Tibial nerve (tissue), 4 donors: ENCODE measurements around the gene ASB8. TPM values are rescaled to one million over a fixed set of nuclear protein-coding genes. Genes with fewer than 3 reads are reported as not detected.

Experiments used
- DNase-seq, 2 donors: peaks; one replicate each; pipeline ENCODE4 v3.0.0-alpha.2; 2019; ENCODE audit warnings: low spot score in 2 of 2
- H3K27ac ChIP-seq, 4 donors: fragments of 200-600 bp; sonication (generic) in 3 of 4; one replicate each; pipeline ENCODE4 v1.5.1; 2017 to 2019; ENCODE audit warnings: mild to moderate bottlenecking in 1 of 4
- H3K27me3 ChIP-seq, 2 donors: fragments of 200-600 bp; sonication (generic) in 1 of 2; one replicate each; pipeline versions ENCODE4 v1.5.1 to v1.6.0; 2017 to 2019
- H3K36me3 ChIP-seq, 3 donors: fragments of 200-600 bp; sonication (generic); one replicate each; pipeline ENCODE4 v1.5.1; 2018 to 2019
- H3K4me1 ChIP-seq, 4 donors: fragments of 200-600 bp; sonication (generic) in 3 of 4; one replicate each; pipeline ENCODE4 v1.5.1; 2017 to 2019
- H3K4me3 ChIP-seq, 4 donors: fragments of 200-600 bp; sonication (generic) in 3 of 4; one replicate each; pipeline ENCODE4 v1.5.1; 2017 to 2019; ENCODE audit warnings: mild to moderate bottlenecking in 1 of 4, moderate library complexity in 1 of 4
- H3K9me3 ChIP-seq, 4 donors: fragments of 200-600 bp; sonication (generic) in 3 of 4; one replicate each; pipeline ENCODE4 v1.5.1; 2017 to 2019
- CTCF ChIP-seq, 5 experiments: fragments of 200-600 bp in 3 of 5; fragments of 450-650 bp in 2 of 5; sonication (generic) in 3 of 5; IDR thresholded peaks; one replicate each; pipeline ENCODE4 v1.5.1; 2016 to 2019; ENCODE audit warnings: antibody characterized with exemption in 5 of 5, mild to moderate bottlenecking in 3 of 5, moderate library complexity in 2 of 5
- EP300 ChIP-seq, 2 donors: sonication (generic); formaldehyde crosslinking; IDR thresholded peaks; one replicate each; pipeline ENCODE4 v1.6.1; 2017; ENCODE audit warnings: antibody characterized with exemption in 2 of 2, mild to moderate bottlenecking in 1 of 2
- POLR2A ChIP-seq, 2 donors: fragments of 450-650 bp; IDR thresholded peaks; one replicate each; pipeline ENCODE4 v1.6.1; 2017; ENCODE audit warnings: antibody characterized with exemption in 2 of 2, mild to moderate bottlenecking in 2 of 2, moderate library complexity in 2 of 2
- WGBS, 2 donors: methylation state at CpG; one replicate each; pipeline ENCODE4 v1.1.5; 2018; 5-methylcytosine and 5-hydroxymethylcytosine counted together
- total RNA-seq, 4 donors: library from RNA; depleted of rRNA; stranded (reverse); fragments of >200 nt; gene quantifications; one replicate each; pipeline ENCODE4 v1.1.0, GENCODE V29; 2016

The ASB8 gene
- total RNA-seq, 4 donors from 2014 or later, result 25.1 to 40.2 (median 28.2) TPM

DNA sequence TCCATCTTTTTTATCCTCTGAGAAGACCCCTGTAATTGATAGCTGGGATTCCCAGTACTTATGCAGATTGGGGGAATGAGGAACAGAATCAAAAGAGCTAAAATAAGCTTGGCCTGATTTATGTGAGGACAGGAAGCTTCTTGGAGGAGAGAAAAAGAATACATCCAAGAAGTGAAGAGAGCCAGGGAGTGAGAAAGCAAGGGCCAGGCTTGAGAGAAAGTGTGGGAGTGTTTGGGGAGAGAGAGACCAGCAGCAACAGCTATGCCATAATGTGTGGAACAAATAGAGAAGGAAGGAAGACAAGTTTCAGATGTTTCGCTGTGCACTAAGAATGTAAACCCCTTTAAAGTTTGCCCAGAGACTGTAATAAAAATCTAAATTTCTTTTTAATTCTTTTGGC, 22.2 kb upstream of the ASB8 start:
- peaks cover 0 to 31% of the 10 kb centered on the region in 2 donors for H3K27me3 ChIP-seq
- H3K4me1 ChIP-seq, result peaks cover 0 to 24% (median 4%) of the 10 kb centered on the region in 4 donors
- no peaks in the 10 kb centered on the region for H3K9me3 ChIP-seq
- TF ChIP-seq POLR2A (IDR thresholded peaks at IDR 0.05), result no peak
- TF ChIP-seq EP300 (IDR thresholded peaks at IDR 0.05), result no peak
- TF ChIP-seq CTCF (IDR thresholded peaks at IDR 0.05), result no peak
- no peaks in the 10 kb centered on the region for H3K36me3 ChIP-seq
- no peak overlapping the region for H3K4me3 ChIP-seq
- 83 to 85% methylated on average over 1 of the region's 1 CpG for WGBS, 2 donors
- no peak for DNase-seq
- no peak overlapping the region for H3K27ac ChIP-seq

GRCh38 chr12:48177982-48178381, 20.7 kb upstream of the ASB8 start:
- Histone ChIP-seq H3K27ac (no peak overlapping the region), H3K36me3 (no peaks in the 10 kb centered on the region), H3K4me1 (peaks cover 0 to 13% (median 0%) of the 10 kb centered on the region in 4 donors), H3K4me3 (no peak overlapping the region), H3K9me3 (no peaks in the 10 kb centered on the region), H3K27me3 (peaks cover 0 to 17% of the 10 kb centered on the region in 2 donors)
- DNase-seq, result no peak
- WGBS, 2 donors, result 51 to 70% methylated on average over 4 of the region's 4 CpGs
- TF ChIP-seq CTCF (IDR thresholded peaks at IDR 0.05), result no peak
- TF ChIP-seq EP300 (IDR thresholded peaks at IDR 0.05), result no peak
- no peak for TF ChIP-seq POLR2A (IDR thresholded peaks at IDR 0.05)

DNA sequence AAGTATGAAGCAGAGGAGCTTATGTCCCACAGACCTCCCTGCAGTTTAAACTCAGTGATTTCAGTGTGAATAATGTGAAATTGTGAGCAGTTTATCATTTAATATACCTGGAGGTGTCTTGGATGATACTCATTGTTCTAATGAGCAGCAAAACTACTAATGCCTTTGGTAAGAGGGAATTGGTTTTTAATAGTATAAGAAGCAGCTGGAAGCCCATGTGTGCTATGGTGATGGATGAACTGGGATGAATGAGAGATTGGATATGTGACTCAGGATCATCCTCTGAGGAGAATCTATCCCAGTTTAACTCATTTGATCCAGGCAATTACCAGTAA, 19.1 kb upstream of the ASB8 start:
- Histone ChIP-seq H3K27me3 (peaks cover 0 to 7% of the 10 kb centered on the region in 2 donors), H3K36me3 (no peaks in the 10 kb centered on the region), H3K9me3 (no peaks in the 10 kb centered on the region), H3K4me3 (no peak overlapping the region), H3K27ac (no peak overlapping the region), H3K4me1 (peaks cover 0 to 4% (median 0%) of the 10 kb centered on the region in 4 donors)
- no peak for DNase-seq
- TF ChIP-seq POLR2A (IDR thresholded peaks at IDR 0.05), result no peak
- TF ChIP-seq EP300 (IDR thresholded peaks at IDR 0.05), result no peak
- TF ChIP-seq CTCF (IDR thresholded peaks at IDR 0.05), result no peak

- Histone ChIP-seq H3K27me3 (peaks cover 0 to 7% of the 10 kb centered on the region in 2 donors), H3K4me3 (no peak overlapping the region), H3K4me1 (peaks cover 0 to 4% (median 0%) of the 10 kb centered on the region in 4 donors), H3K36me3 (no peaks in the 10 kb centered on the region), H3K27ac (no peak overlapping the region), H3K9me3 (no peaks in the 10 kb centered on the region)
- 54 to 57% methylated on average over 3 of the region's 3 CpGs for WGBS, 2 donors
- DNase-seq, result no peak
- TF ChIP-seq CTCF (IDR thresholded peaks at IDR 0.05) (no peak), POLR2A (IDR thresholded peaks at IDR 0.05) (no peak), EP300 (IDR thresholded peaks at IDR 0.05) (no peak)
Observed at GRCh38 chr12:48175613-48176416, 18.5 kb upstream of the ASB8 start.

- H3K4me1 ChIP-seq, result peaks cover 0 to under 1% (median 0%) of the 10 kb centered on the region in 4 donors
- 90 to 93% methylated on average over 18 to 19 of the region's 19 CpGs for WGBS, 2 donors
- H3K27me3 ChIP-seq, result no peaks in the 10 kb centered on the region
- no peaks in the 10 kb centered on the region for H3K9me3 ChIP-seq
- DNase-seq, result no peak
- H3K4me3 ChIP-seq, result no peak overlapping the region
- H3K36me3 ChIP-seq, result no peaks in the 10 kb centered on the region
- TF ChIP-seq POLR2A (IDR thresholded peaks at IDR 0.05), result no peak
- no peak for TF ChIP-seq EP300 (IDR thresholded peaks at IDR 0.05)
- no peak for TF ChIP-seq CTCF (IDR thresholded peaks at IDR 0.05)
- no peak overlapping the region for H3K27ac ChIP-seq
Observed at GRCh38 chr12:48169011-48169410, 11.7 kb upstream of the ASB8 start.
